Chondrocyte (in vitro differentiated cells): Measurements from ENCODE around the gene CD160. TPM values are rescaled to one million over a fixed set of nuclear protein-coding genes. Genes with fewer than 3 reads are reported as not detected.
"Not testable (repeated sequence)": the region's sequence is repeated elsewhere in the genome, so short reads cannot be mapped to it uniquely, and the experiment has no call there.

Experiments used
- DNase-seq: peaks from one replicate; pipeline ENCODE4 v3.0.0; 2021; ENCODE audit warnings: mixed read lengths, low spot score
- H3K27ac Mint-ChIP-seq: one replicate; pipeline ENCODE4 v1.8.0; 2021; ENCODE audit warnings: mild to moderate bottlenecking, moderate library complexity, mixed read lengths; ENCODE audit not compliant: unreplicated experiment
- H3K27me3 Mint-ChIP-seq: 2 replicates; pipeline ENCODE4 v1.8.0; 2021; ENCODE audit warnings: low read depth, mixed read lengths
- H3K36me3 Mint-ChIP-seq: 2 replicates; pipeline ENCODE4 v1.8.0; 2021; ENCODE audit warnings: low read depth, mixed read lengths
- H3K4me1 Mint-ChIP-seq: 2 replicates; pipeline ENCODE4 v1.8.0; 2021; ENCODE audit warnings: low read depth, mild to moderate bottlenecking, mixed read lengths
- H3K4me3 Mint-ChIP-seq: one replicate; pipeline ENCODE4 v1.8.0; 2021; ENCODE audit warnings: mild to moderate bottlenecking, moderate library complexity, mixed read lengths; ENCODE audit not compliant: unreplicated experiment
- H3K9me3 Mint-ChIP-seq: 2 replicates; pipeline ENCODE4 v1.8.0; 2021; ENCODE audit warnings: low read depth, mixed read lengths
- CTCF ChIP-seq: fragments of 200-600 bp; sonication (generic); IDR thresholded peaks from 2 replicates; pipeline ENCODE4 v1.5.0; 2021; ENCODE audit warnings: antibody characterized with exemption, mild to moderate bottlenecking, moderate library complexity
- long read RNA-seq: library from polyadenylated mRNA; stranded (forward); transcript quantifications from one replicate; pipeline ENCODE4 v2.0.0, GENCODE V29; 2021
- total RNA-seq: library from RNA; stranded (reverse); gene quantifications from 3 replicates; pipeline ENCODE4 v1.2.1, GENCODE V29; 2021

The CD160 gene
- total RNA-seq: not detected in 3 replicates
- long read RNA-seq, partial matches to known transcripts: 0 of 1 reads
- long read RNA-seq, other reads (novel, unspliced or antisense): 1 of 1 reads

- DNase-seq: no peak
- Mint-ChIP-seq H3K4me1 (peaks cover 25% of the 10 kb centered on the region), H3K36me3 (no peaks in the 10 kb centered on the region), H3K27me3 (no peaks in the 10 kb centered on the region), H3K4me3 (no peak within 1 kb of the TSS), H3K27ac (no peak within 1 kb of the TSS), H3K9me3 (no peaks in the 10 kb centered on the region)
- TF ChIP-seq CTCF: no peak
Measured at GRCh38 chr1:145719230-145720079, at the start of gene CD160. Gene CD160, plus strand, starts transcription at chr1:145719499. Its CDS starts 8,829 bp downstream, at chr1:145728328.

GRCh38 chr1:145670995-145671745, 48.1 kb upstream of the CD160 start:
- H3K9me3 Mint-ChIP-seq, H3K36me3 Mint-ChIP-seq, H3K4me3 Mint-ChIP-seq, H3K27ac Mint-ChIP-seq, DNase-seq, H3K27me3 Mint-ChIP-seq, H3K4me1 Mint-ChIP-seq: not testable (repeated sequence)

GRCh38 chr1:145673217-145673616, 46.1 kb upstream of the CD160 start:
- H3K4me3 Mint-ChIP-seq, H3K36me3 Mint-ChIP-seq, DNase-seq, H3K9me3 Mint-ChIP-seq, H3K27ac Mint-ChIP-seq, H3K27me3 Mint-ChIP-seq, H3K4me1 Mint-ChIP-seq: not testable (repeated sequence)

- H3K27me3 Mint-ChIP-seq: not testable (repeated sequence)
Measured at GRCh38 chr1:145684858-145685257, 34.4 kb upstream of the CD160 start.

GRCh38 chr1:145686078-145686477, 33.2 kb upstream of the CD160 start:
- DNase-seq, H3K27me3 Mint-ChIP-seq, H3K9me3 Mint-ChIP-seq, H3K4me3 Mint-ChIP-seq, H3K27ac Mint-ChIP-seq, H3K36me3 Mint-ChIP-seq: not testable (repeated sequence)
- peaks cover 10% of the 10 kb centered on the region for H3K4me1 Mint-ChIP-seq

More at GRCh38 chr1:145684858-145685257, 34.4 kb upstream of the CD160 start:
- not testable (repeated sequence) for H3K27ac Mint-ChIP-seq, H3K4me3 Mint-ChIP-seq, H3K36me3 Mint-ChIP-seq, H3K9me3 Mint-ChIP-seq, DNase-seq, H3K4me1 Mint-ChIP-seq

- Mint-ChIP-seq H3K4me1 (peaks cover 20% of the 10 kb centered on the region), H3K27me3 (no peaks in the 10 kb centered on the region), H3K36me3 (peaks cover 3% of the 10 kb centered on the region), H3K4me3 (no peak overlapping the region), H3K9me3 (no peaks in the 10 kb centered on the region), H3K27ac (no peak overlapping the region)
- no peak for TF ChIP-seq CTCF
- DNase-seq: no peak
Measured at GRCh38 chr1:145688328-145688727, 31.0 kb upstream of the CD160 start.

- H3K36me3 Mint-ChIP-seq: peaks cover 3% of the 10 kb centered on the region
- no peak for TF ChIP-seq CTCF
- no peak overlapping the region for H3K4me3 Mint-ChIP-seq
- H3K9me3 Mint-ChIP-seq: no peaks in the 10 kb centered on the region
- DNase-seq: no peak
- H3K4me1 Mint-ChIP-seq: peaks cover 20% of the 10 kb centered on the region
- H3K27me3 Mint-ChIP-seq: no peaks in the 10 kb centered on the region
- no peak overlapping the region for H3K27ac Mint-ChIP-seq
Measured at GRCh38 chr1:145688924-145689323, 30.4 kb upstream of the CD160 start.
